HEK293 (cell line): ENCODE measurements around the gene VOPP1.

Source experiments
- CTCF ChIA-PET: fragments of 350-600 bp; formaldehyde crosslinking; extraction: SDS; loops from one replicate; lab custom pipeline; 2021; ENCODE audit warnings: antibody characterized with exemption; lab: Yijun Ruan, JAX
- POLR2A ChIA-PET: fragments of 300-600 bp; formaldehyde crosslinking; extraction: SDS; loops from one replicate; lab custom pipeline; 2020; ENCODE audit warnings: antibody characterized with exemption, inconsistent platforms; lab: Yijun Ruan, JAX
- H3K27ac ChIP-seq: fragments of 200-500 bp; sonication (Bioruptor generic); 2 replicates; pipeline ENCODE4 v1.5.1; 2014; ENCODE audit warnings: low read depth, low read length, control low read depth, inconsistent platforms; ENCODE audit errors: extremely low read depth
- H3K36me3 ChIP-seq, 2 experiments: fragments of 200-500 bp in 1 of 2; sonication (Bioruptor generic) in 1 of 2; 1 replicate in 1 of 2; 2 replicates in 1 of 2; pipeline ENCODE4 v1.5.1; 2014 to 2017; ENCODE audit warnings: inconsistent platforms in 2 of 2, low read length in 2 of 2; ENCODE audit not compliant: control insufficient read depth in 2 of 2, insufficient read depth in 1 of 2
- H3K4me1 ChIP-seq: fragments of 200-500 bp; sonication (Bioruptor generic); 2 replicates; pipeline ENCODE4 v1.5.1; 2014; ENCODE audit warnings: mild to moderate bottlenecking, low read length, inconsistent platforms; ENCODE audit not compliant: control insufficient read depth, insufficient read depth
- H3K4me3 ChIP-seq: 2 replicates; pipeline ENCODE4 v1.5.1; 2011; ENCODE audit warnings: low read depth, mild to moderate bottlenecking, control low read depth, low read length, moderate library complexity
- H3K9me3 ChIP-seq: fragments of 200-500 bp; sonication (Bioruptor generic); 2 replicates; pipeline ENCODE4 v1.5.1; 2014; ENCODE audit warnings: low read depth, low read length, inconsistent platforms; ENCODE audit not compliant: control insufficient read depth, insufficient read depth
- GLIS1 ChIP-seq: fragments of 450-650 bp; formaldehyde crosslinking; IDR thresholded peaks from 2 replicates; pipeline ENCODE4 v1.5.1; 2016; ENCODE audit warnings: missing biosample characterization, missing genetic modification characterization
- KLF8 ChIP-seq: fragments of 450-650 bp; formaldehyde crosslinking; IDR thresholded peaks from 2 replicates; pipeline ENCODE4 v1.5.1; 2016; ENCODE audit warnings: missing biosample characterization, missing genetic modification characterization
- PRDM1 ChIP-seq: fragments of 450-650 bp; formaldehyde crosslinking; IDR thresholded peaks from 2 replicates; pipeline ENCODE4; 2016; ENCODE audit warnings: missing biosample characterization, missing genetic modification characterization
- SETDB1 ChIP-seq: IDR thresholded peaks from one replicate; pipeline ENCODE4 v1.6.1; 2017; ENCODE audit warnings: mild to moderate bottlenecking, low read length, moderate library complexity, mixed read lengths; ENCODE audit not compliant: insufficient read length
- SP3 ChIP-seq: fragments of 450-650 bp; formaldehyde crosslinking; IDR thresholded peaks from 2 replicates; pipeline ENCODE4 v1.5.1; 2016; ENCODE audit warnings: missing biosample characterization, missing genetic modification characterization
- TCF7L2 ChIP-seq: IDR thresholded peaks from 2 replicates; pipeline ENCODE4 v1.6.1; 2011; ENCODE audit warnings: low read depth, mild to moderate bottlenecking, inconsistent platforms, low read length, moderate library complexity, borderline replicate concordance
- ZNF112 ChIP-seq: fragments of 450-650 bp; formaldehyde crosslinking; IDR thresholded peaks from 2 replicates; pipeline ENCODE4 v1.5.0; 2017; ENCODE audit warnings: missing biosample characterization, missing genetic modification characterization
- ZNF184 ChIP-seq: fragments of 450-650 bp; IDR thresholded peaks from 2 replicates; pipeline ENCODE4 v1.5.1; 2018; ENCODE audit warnings: missing biosample characterization, mild to moderate bottlenecking, missing genetic modification characterization
- ZNF239 ChIP-seq: fragments of 450-650 bp; formaldehyde crosslinking; IDR thresholded peaks from 2 replicates; pipeline ENCODE4 v1.5.1; 2016; ENCODE audit warnings: missing biosample characterization, missing genetic modification characterization
- ZNF513 ChIP-seq: fragments of 450-650 bp; IDR thresholded peaks from 2 replicates; pipeline ENCODE4 v1.5.1; 2018; ENCODE audit warnings: missing biosample characterization, missing genetic modification characterization
- ZNF518A ChIP-seq: fragments of 450-650 bp; formaldehyde crosslinking; conservative IDR thresholded peaks from 2 replicates; pipeline ENCODE4 v1.5.1; 2016; ENCODE audit warnings: low read depth, missing biosample characterization, missing genetic modification characterization
- ZNF529 ChIP-seq: fragments of 450-650 bp; formaldehyde crosslinking; IDR thresholded peaks from 2 replicates; pipeline ENCODE4 v1.5.1; 2017; ENCODE audit warnings: missing genetic modification characterization, missing biosample characterization; ENCODE audit not compliant: insufficient replicate concordance
- ZNF558 ChIP-seq: fragments of 450-650 bp; formaldehyde crosslinking; IDR thresholded peaks from 2 replicates; pipeline ENCODE4 v1.5.1; 2016; ENCODE audit warnings: missing biosample characterization, missing genetic modification characterization
- TF ChIP-seq, protein P1 (sequence below): fragments of 450-650 bp; formaldehyde crosslinking; IDR thresholded peaks from 2 replicates; pipeline ENCODE4 v1.5.1; 2017; ENCODE audit warnings: missing biosample characterization, missing genetic modification characterization

Gene VOPP1

DNA sequence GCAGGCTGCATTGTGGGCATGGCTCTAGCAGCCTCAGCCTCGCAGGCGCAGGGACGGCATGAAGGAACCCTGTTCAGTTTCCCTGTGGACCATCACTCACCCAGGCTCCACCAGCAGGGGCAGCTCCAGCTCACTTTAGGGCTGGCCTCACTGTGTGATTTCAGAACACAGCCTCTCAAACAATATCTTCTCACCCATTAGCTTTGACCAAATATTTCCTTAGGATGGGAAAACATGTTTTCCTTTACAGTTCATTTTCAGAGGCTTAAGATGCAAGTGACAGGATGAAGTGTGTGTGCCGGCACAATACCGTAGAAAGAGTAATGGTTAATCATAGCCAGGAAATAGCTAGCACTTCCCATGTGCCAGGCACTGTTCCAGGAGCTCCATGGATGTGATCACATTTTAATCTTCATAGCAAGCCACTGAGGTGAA, 149.0 kb downstream of the VOPP1 start:
- peaks cover 0 to 10% of the 10 kb centered on the region in 2 experiments; a peak in 1 of 3 replicates for H3K36me3 ChIP-seq
- no peak overlapping the region for H3K4me3 ChIP-seq
- H3K9me3 ChIP-seq = no peaks in the 10 kb centered on the region
- TF ChIP-seq ZNF513 (no peak), KLF8 (tag by site-specific recombination) (no peak), ZNF558 (tag by site-specific recombination) (no peak), SP3 (tag by site-specific recombination) (no peak), SETDB1 (no peak), ZNF239 (tag by site-specific recombination) (no peak), ZNF518A (tag by site-specific recombination) (no peak), PRDM1 (tag by site-specific recombination) (no peak), TCF7L2 (no peak), ZNF112 (no peak), ZNF529 (tag by site-specific recombination) (no peak), ZNF184 (no peak), GLIS1 (no peak)
- TF ChIP-seq, protein P1, sequence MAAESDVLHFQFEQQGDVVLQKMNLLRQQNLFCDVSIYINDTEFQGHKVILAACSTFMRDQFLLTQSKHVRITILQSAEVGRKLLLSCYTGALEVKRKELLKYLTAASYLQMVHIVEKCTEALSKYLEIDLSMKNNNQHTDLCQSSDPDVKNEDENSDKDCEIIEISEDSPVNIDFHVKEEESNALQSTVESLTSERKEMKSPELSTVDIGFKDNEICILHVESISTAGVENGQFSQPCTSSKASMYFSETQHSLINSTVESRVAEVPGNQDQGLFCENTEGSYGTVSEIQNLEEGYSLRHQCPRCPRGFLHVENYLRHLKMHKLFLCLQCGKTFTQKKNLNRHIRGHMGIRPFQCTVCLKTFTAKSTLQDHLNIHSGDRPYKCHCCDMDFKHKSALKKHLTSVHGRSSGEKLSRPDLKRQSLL (tag by site-specific recombination) = no peak
- no peak overlapping the region for H3K27ac ChIP-seq
- ChIA-PET POLR2A (no interaction called here), CTCF (interaction anchor here (1.2 to 2.1 kb wide), 2 partner anchors 8 to 10 kb away, joined by 5 to 12 read pairs; no protein-coding TSS in a partner anchor)
- H3K4me1 ChIP-seq = peaks cover 4% of the 10 kb centered on the region; the same call in 1 of the 2 replicates
